Measurements from ENCODE around the gene TECRL. TPM values are rescaled to one million over a fixed set of nuclear protein-coding genes. Genes with fewer than 3 reads are reported as not detected.

The TECRL gene
- total and polyA plus RNA-seq, 2 of the 4 experiments (the other 2 are of a cell fraction), result not detected

GRCh38 chr4:64402684-64403083 lies 6.6 kb downstream of the TECRL start:
- Histone ChIP-seq H2BK20ac (ENCODE audit: low read depth, low read length) (no peak overlapping the region), H3K4me2 (ENCODE audit: low read depth, low read length) (no peak overlapping the region), H3K18ac (ENCODE audit: low read depth, low read length) (no peak overlapping the region), H3K4me3 (ENCODE audit: insufficient read depth, low read depth, low read length) (no peak overlapping the region), H4K5ac (ENCODE audit: low read depth, low read length) (no peak overlapping the region), H3K9me3 (ENCODE audit: control insufficient read depth, insufficient read depth, low read length) (no peaks in the 10 kb centered on the region; the same call in 1 of the 2 replicates), H2BK15ac (ENCODE audit: low read depth, low read length) (no peak overlapping the region), H3K9ac (ENCODE audit: low read depth, low read length) (no peak overlapping the region), H4K20me1 (ENCODE audit: insufficient read depth, low read length) (no peaks in the 10 kb centered on the region), H3K27ac (ENCODE audit: insufficient read depth, low read length) (no peak overlapping the region), H3K27me3 (ENCODE audit: control insufficient read depth, insufficient read depth, low read length) (no peaks in the 10 kb centered on the region), H2BK120ac (ENCODE audit: low read depth, low read length) (no peak overlapping the region), H2AK5ac (ENCODE audit: low read depth, low read length) (no peak overlapping the region), H3K4ac (ENCODE audit: low read depth, low read length) (no peak overlapping the region), H3K56ac (ENCODE audit: extremely low read depth, insufficient read depth, low read length) (no peak overlapping the region), H3K36me3 (ENCODE audit: control insufficient read depth, insufficient read depth, low read length) (no peaks in the 10 kb centered on the region), H3K23ac (ENCODE audit: low read depth, low read length) (no peak overlapping the region), H3K4me1 (ENCODE audit: control insufficient read depth, insufficient read depth, low read length) (no peaks in the 10 kb centered on the region), H3K79me1 (ENCODE audit: low read depth in 1 of 2, low read length in 2 of 2) (no peaks in the 10 kb centered on the region), H2AFZ (replicated peaks; ENCODE audit: low read length, poor library complexity) (no peak overlapping the region), H2AK9ac (replicated peaks; ENCODE audit: low read depth, low read length, poor library complexity) (no peak overlapping the region), H4K8ac (ENCODE audit: low read depth in 2 of 2, low read length in 2 of 2) (no peak overlapping the region), H4K91ac (ENCODE audit: insufficient read depth, low read depth, low read length) (no peak overlapping the region), H3K14ac (replicated peaks; ENCODE audit: low read depth, low read length) (no peak overlapping the region), H3K9me1 (ENCODE audit: insufficient read depth, low read length) (no peaks in the 10 kb centered on the region), H2BK5ac (ENCODE audit: low read depth, low read length, poor library complexity, severe bottlenecking) (no peak overlapping the region)
- no TSS peak for BruUV-seq (replicated peaks)
- in situ Hi-C loops (cut with MboI; ENCODE audit: low sequenced_read_pairs), result no loop called here
- dilution Hi-C loops (cut with HindIII; ENCODE audit: low sequenced_read_pairs, unreplicated experiment), result no loop called here
- WGBS, 2 experiments (ENCODE audit: extremely low coverage in 2 of 2, insufficient read length in 1 of 2), result 0% methylated on average over 1 of the region's 2 CpGs; no CpG with 5 or more reads in 1 of the 2 experiments
- intact Hi-C loops (cut with micrococcal nuclease), result no loop called here
- ATAC-seq (ENCODE audit: low read depth) (no peak), DNase-seq (no peak)
- ChIA-PET CTCF (no interaction called here), POLR2A (ENCODE audit: unreplicated experiment) (no interaction called here)
- TF ChIP-seq SMC3 (IDR thresholded peaks at IDR 0.05; ENCODE audit: low read depth, low read length), result no peak
- TF ChIP-seq BHLHE40 (IDR thresholded peaks at IDR 0.05; ENCODE audit: low read depth, low read length), result no peak
- TF ChIP-seq, protein P1, sequence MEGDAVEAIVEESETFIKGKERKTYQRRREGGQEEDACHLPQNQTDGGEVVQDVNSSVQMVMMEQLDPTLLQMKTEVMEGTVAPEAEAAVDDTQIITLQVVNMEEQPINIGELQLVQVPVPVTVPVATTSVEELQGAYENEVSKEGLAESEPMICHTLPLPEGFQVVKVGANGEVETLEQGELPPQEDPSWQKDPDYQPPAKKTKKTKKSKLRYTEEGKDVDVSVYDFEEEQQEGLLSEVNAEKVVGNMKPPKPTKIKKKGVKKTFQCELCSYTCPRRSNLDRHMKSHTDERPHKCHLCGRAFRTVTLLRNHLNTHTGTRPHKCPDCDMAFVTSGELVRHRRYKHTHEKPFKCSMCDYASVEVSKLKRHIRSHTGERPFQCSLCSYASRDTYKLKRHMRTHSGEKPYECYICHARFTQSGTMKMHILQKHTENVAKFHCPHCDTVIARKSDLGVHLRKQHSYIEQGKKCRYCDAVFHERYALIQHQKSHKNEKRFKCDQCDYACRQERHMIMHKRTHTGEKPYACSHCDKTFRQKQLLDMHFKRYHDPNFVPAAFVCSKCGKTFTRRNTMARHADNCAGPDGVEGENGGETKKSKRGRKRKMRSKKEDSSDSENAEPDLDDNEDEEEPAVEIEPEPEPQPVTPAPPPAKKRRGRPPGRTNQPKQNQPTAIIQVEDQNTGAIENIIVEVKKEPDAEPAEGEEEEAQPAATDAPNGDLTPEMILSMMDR (conservative IDR thresholded peaks at IDR 0.05; ENCODE audit: low read depth, low read length), result no peak
- no peak for TF ChIP-seq CEBPB (IDR thresholded peaks at IDR 0.05; ENCODE audit: low read depth, low read length)
- TF ChIP-seq RCOR1 (IDR thresholded peaks at IDR 0.05; ENCODE audit: insufficient replicate concordance, low read length), result no peak
- no peak for TF ChIP-seq MXI1 (IDR thresholded peaks at IDR 0.05; ENCODE audit: borderline replicate concordance, low read depth, low read length)
- no peak for TF ChIP-seq RAD21 (IDR thresholded peaks at IDR 0.05; ENCODE audit: low read length)
- TF ChIP-seq USF2 (IDR thresholded peaks at IDR 0.05; ENCODE audit: low read depth, low read length), result no peak
- no peak for TF ChIP-seq MAFK (IDR thresholded peaks at IDR 0.05; ENCODE audit: low read depth, low read length)
- no peak for TF ChIP-seq POLR2A (IDR thresholded peaks at IDR 0.05; ENCODE audit: low read depth, low read length)
- no peak for TF ChIP-seq ELK1 (IDR thresholded peaks at IDR 0.05; ENCODE audit: borderline replicate concordance, low read depth, low read length)
- no peak for TF ChIP-seq RFX5 (IDR thresholded peaks at IDR 0.05; ENCODE audit: low read depth, low read length)
- TF ChIP-seq NFE2L2 (IDR thresholded peaks at IDR 0.05; ENCODE audit: low read depth, low read length), result no peak
- TF ChIP-seq CHD1 (IDR thresholded peaks at IDR 0.05; ENCODE audit: low read depth, low read length), result no peak
- no peak for TF ChIP-seq MAZ (IDR thresholded peaks at IDR 0.05; ENCODE audit: borderline replicate concordance, low read depth, low read length)
- TF ChIP-seq FOS (IDR thresholded peaks at IDR 0.05; ENCODE audit: low read depth, low read length), result no peak
